Pancreas (tissue), 10 donors: Measurements from ENCODE around the gene NFYC. TPM values are rescaled to one million over a fixed set of nuclear protein-coding genes. Genes with fewer than 3 reads are reported as not detected.

Source experiments
- ATAC-seq, 4 donors: fragments of 200-7000 bp; cut with Tn5 transposase; one replicate each; pipeline versions ENCODE4 v1.8.0 to v1.9.1; 2020; ENCODE audit warnings: mild to moderate bottlenecking in 4 of 4, moderate library complexity in 4 of 4
- DNase-seq, 6 donors: peaks; one replicate each; pipeline ENCODE4 v3.0.0-alpha.2; 2020
- FAIRE-seq: peaks from 2 replicates; lab custom pipeline; 2012; peaks lifted over from hg19 to GRCh38; lab: Jason Lieb, UNC
- H3K27ac ChIP-seq, 4 donors: fragments of 200-600 bp; sonication (generic); 1 replicate in 3 of 4; 2 replicates in 1 of 4; pipeline versions ENCODE4 v1.5.0 to v1.8.0; 2020
- H3K27me3 ChIP-seq, 4 donors: fragments of 200-600 bp; one replicate each; pipeline ENCODE4 v1.8.0; 2021
- H3K36me3 ChIP-seq, 3 donors: fragments of 200-600 bp; sonication (generic) in 1 of 3; one replicate each; pipeline versions ENCODE4 v1.5.0 to v1.8.0; 2020 to 2021
- H3K4me1 ChIP-seq, 3 donors: fragments of 200-600 bp; one replicate each; pipeline ENCODE4 v1.8.0; 2021
- H3K4me3 ChIP-seq, 4 donors: fragments of 200-600 bp; sonication (generic) in 2 of 4; one replicate each; pipeline versions ENCODE4 v1.5.0 to v1.8.0; 2020 to 2021
- H3K9me3 ChIP-seq, 4 donors: fragments of 200-600 bp; one replicate each; pipeline ENCODE4 v1.8.0; 2021
- CTCF ChIP-seq, 4 donors: fragments of 200-600 bp; sonication (generic) in 3 of 4; IDR thresholded peaks; one replicate each; pipeline versions ENCODE4 v1.5.0 to v1.8.0; 2021; ENCODE audit warnings: antibody characterized with exemption in 4 of 4
- WGBS, 2 donors: extraction: QIAGEN DNeasy Blood & Tissue Kit; methylation state at CpG; one replicate each; pipeline ENCODE4 v1.1.7; 2013; 5-methylcytosine and 5-hydroxymethylcytosine counted together
- intact Hi-C, 3 donors: fragments of 100-400 bp; cut with DNase I; formaldehyde crosslinking; loops; one replicate each; pipeline versions ENCODE4 v1.11.1 to v1.14.2; 2022
- polyA plus RNA-seq, 2 donors: library from polyadenylated mRNA; stranded (reverse); fragments of 200-250 nt; gene quantifications; one replicate each; pipeline ENCODE4 v1.2.3, GENCODE V29; 2013
- total RNA-seq, 6 donors: library from RNA; stranded (reverse); fragmentation: NEBNext Ultra II Directional in 4 of 6; extraction: Animal tissue kit (Norgen Biotek cat#: 25700) in 4 of 6; gene quantifications; one replicate each; pipeline versions ENCODE4 v1.2.1 to v1.2.4, GENCODE V29; 2021 to 2023
- donor health status: healthy with polysubstance abuse.
- donor health status: DM: no; HTN: no; CAD: no; lungs with moderate emphysema.
- donor health status: DM: no; HTN: no; CAD: no.
- donor health status: control.
- donor health status: control.
- donor health status: Bipolar disorder and iron deficiency.
- donor health status: DM: yes; HTN: yes; CAD: no.
- donor health status: DM: no; HTN: no; CAD: no.
- donor health status: DM: no; HTN: no; CAD: no.
- donor health status: DM: yes; HTN: yes; CAD: no.

Gene NFYC
- total and polyA plus RNA-seq, 8 donors, result 21.3 to 39.6 (median 28.2) TPM

- Histone ChIP-seq H3K27ac (no peak overlapping the region), H3K27me3 (no peaks in the 10 kb centered on the region), H3K4me3 (no peak overlapping the region), H3K36me3 (peaks cover 0 to 69% (median 16%) of the 10 kb centered on the region in 3 donors), H3K4me1 (no peaks in the 10 kb centered on the region), H3K9me3 (no peaks in the 10 kb centered on the region)
- intact Hi-C loops, result no loop called here
- WGBS, 2 donors, result 85 to 92% methylated on average over 9 of the region's 9 CpGs
- DNase-seq (no peak), FAIRE-seq (no peak), ATAC-seq (no peak)
- no peak for TF ChIP-seq CTCF (IDR thresholded peaks at IDR 0.05)
Measured at GRCh38 chr1:40763742-40764532, 72.4 kb downstream of the NFYC start.

GRCh38 chr1:40764981-40765380 lies 73.5 kb downstream of the NFYC start:
- Histone ChIP-seq H3K27ac (no peak overlapping the region), H3K9me3 (no peaks in the 10 kb centered on the region), H3K4me3 (no peak overlapping the region), H3K4me1 (no peaks in the 10 kb centered on the region), H3K27me3 (no peaks in the 10 kb centered on the region), H3K36me3 (peaks cover 0 to 70% (median 16%) of the 10 kb centered on the region in 3 donors)
- no peak for DNase-seq
- intact Hi-C loops, result no loop called here
- no peak for FAIRE-seq
- no peak for ATAC-seq
- no peak for TF ChIP-seq CTCF (IDR thresholded peaks at IDR 0.05)
- WGBS, 2 donors, result 75 to 81% methylated on average over 2 of the region's 2 CpGs

- Histone ChIP-seq H3K4me3 (no peak overlapping the region), H3K36me3 (peaks cover 0 to 67% (median 8%) of the 10 kb centered on the region in 3 donors), H3K27me3 (no peaks in the 10 kb centered on the region), H3K4me1 (no peaks in the 10 kb centered on the region), H3K9me3 (no peaks in the 10 kb centered on the region), H3K27ac (no peak overlapping the region)
- WGBS, 2 donors, result 93 to 97% methylated on average over 2 of the region's 2 CpGs
- ATAC-seq (no peak), DNase-seq (no peak), FAIRE-seq (no peak)
- TF ChIP-seq CTCF (IDR thresholded peaks at IDR 0.05), result no peak
- intact Hi-C loops, result no loop called here
Measured at GRCh38 chr1:40766017-40766416, 74.5 kb downstream of the NFYC start.

DNA sequence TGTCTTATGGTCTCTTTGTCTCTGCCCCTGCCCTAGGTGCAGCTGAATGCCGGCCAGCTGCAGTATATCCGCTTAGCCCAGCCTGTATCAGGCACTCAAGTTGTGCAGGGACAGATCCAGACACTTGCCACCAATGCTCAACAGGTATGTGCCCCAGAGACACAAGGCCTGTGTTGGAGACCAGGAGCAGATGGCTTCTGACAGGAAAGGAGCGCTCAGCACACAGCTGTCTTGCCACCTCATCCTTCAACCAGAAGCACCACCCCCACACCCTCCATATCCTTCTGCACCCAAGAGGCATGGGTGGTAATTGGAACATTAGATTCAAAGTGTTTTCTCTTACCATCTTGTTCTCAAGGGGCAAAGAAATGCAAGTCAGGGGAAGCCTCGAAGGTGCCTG lies 75.1 kb downstream of the NFYC start:
- H3K4me3 ChIP-seq, result no peak overlapping the region
- intact Hi-C loops, result no loop called here
- no peak for TF ChIP-seq CTCF (IDR thresholded peaks at IDR 0.05)
- H3K9me3 ChIP-seq, result no peaks in the 10 kb centered on the region
- H3K27me3 ChIP-seq, result no peaks in the 10 kb centered on the region
- FAIRE-seq (no peak), ATAC-seq (no peak), DNase-seq (no peak)
- 96% methylated on average over 4 of the region's 4 CpGs for WGBS, 2 donors
- no peaks in the 10 kb centered on the region for H3K4me1 ChIP-seq
- no peak overlapping the region for H3K27ac ChIP-seq
- peaks cover 0 to 61% (median 8%) of the 10 kb centered on the region in 3 donors for H3K36me3 ChIP-seq
